Large intestine (tissue), 12 donors: Measurements from ENCODE around the gene UTS2B. TPM values are rescaled to one million over a fixed set of nuclear protein-coding genes. Genes with fewer than 3 reads are reported as not detected.

ENCODE experiments used
- DNase-seq, 2 donors: peaks; one replicate each; pipeline versions ENCODE4 v3.0.0 to v3.0.0-alpha.2; 2013
- H3K27ac ChIP-seq: one replicate; pipeline ENCODE4 v1.5.1; 2013; ENCODE audit warnings: low read length
- H3K27me3 ChIP-seq: 2 replicates; pipeline ENCODE4 v1.6.1; 2013; ENCODE audit warnings: low read length; ENCODE audit not compliant: control insufficient read depth, insufficient read depth
- H3K36me3 ChIP-seq: 2 replicates; pipeline ENCODE4 v1.6.1; 2013; ENCODE audit warnings: low read length; ENCODE audit not compliant: control insufficient read depth, insufficient read depth
- H3K4me1 ChIP-seq: one replicate; pipeline ENCODE4 v1.6.1; 2013; ENCODE audit warnings: low read length; ENCODE audit not compliant: control insufficient read depth, insufficient read depth
- H3K4me3 ChIP-seq: one replicate; pipeline ENCODE4 v1.5.1; 2013; ENCODE audit warnings: low read length
- H3K9me3 ChIP-seq: one replicate; pipeline ENCODE4 v1.6.1; 2013; ENCODE audit warnings: mild to moderate bottlenecking, low read depth, low read length, moderate library complexity; ENCODE audit not compliant: control insufficient read depth
- WGBS: methylation state at CpG from one replicate; pipeline ENCODE4 v1.1.5; 2013; ENCODE audit warnings: low lambda C conversion rate; ENCODE audit not compliant: insufficient coverage; 5-methylcytosine and 5-hydroxymethylcytosine counted together
- long read RNA-seq, 11 donors: transcript quantifications; one replicate each; lab custom pipeline, GENCODE V29; 2026
- polyA plus RNA-seq: library from polyadenylated mRNA; unstranded; fragments of 120-200 nt; gene quantifications from one replicate; pipeline ENCODE4 v1.2.1, GENCODE V29; 2013

UTS2B gene, protein sequence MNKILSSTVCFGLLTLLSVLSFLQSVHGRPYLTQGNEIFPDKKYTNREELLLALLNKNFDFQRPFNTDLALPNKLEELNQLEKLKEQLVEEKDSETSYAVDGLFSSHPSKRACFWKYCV
- polyA plus RNA-seq, result 0.24 TPM
- long read RNA-seq, donor 1, result 0 reads
- long read RNA-seq, donor 2, result 0 reads
- long read RNA-seq, donor 3, result 0 reads
- long read RNA-seq, donor 4, result 0 reads
- long read RNA-seq, donor 5, partial matches to known transcripts, result 0 of 1 reads
- long read RNA-seq, donor 5, other reads (novel, unspliced or antisense), result 0 of 1 reads
- long read RNA-seq, donor 6, result 0 reads
- long read RNA-seq, donor 7, result 0 reads
- long read RNA-seq, donor 8, partial matches to known transcripts, result 11 of 11 reads
- long read RNA-seq, donor 8, other reads (novel, unspliced or antisense), result 0 of 11 reads
- long read RNA-seq, donor 9, result 0 reads
- long read RNA-seq, donor 10, result 0 reads
- long read RNA-seq, donor 11, result 0 reads

DNA sequence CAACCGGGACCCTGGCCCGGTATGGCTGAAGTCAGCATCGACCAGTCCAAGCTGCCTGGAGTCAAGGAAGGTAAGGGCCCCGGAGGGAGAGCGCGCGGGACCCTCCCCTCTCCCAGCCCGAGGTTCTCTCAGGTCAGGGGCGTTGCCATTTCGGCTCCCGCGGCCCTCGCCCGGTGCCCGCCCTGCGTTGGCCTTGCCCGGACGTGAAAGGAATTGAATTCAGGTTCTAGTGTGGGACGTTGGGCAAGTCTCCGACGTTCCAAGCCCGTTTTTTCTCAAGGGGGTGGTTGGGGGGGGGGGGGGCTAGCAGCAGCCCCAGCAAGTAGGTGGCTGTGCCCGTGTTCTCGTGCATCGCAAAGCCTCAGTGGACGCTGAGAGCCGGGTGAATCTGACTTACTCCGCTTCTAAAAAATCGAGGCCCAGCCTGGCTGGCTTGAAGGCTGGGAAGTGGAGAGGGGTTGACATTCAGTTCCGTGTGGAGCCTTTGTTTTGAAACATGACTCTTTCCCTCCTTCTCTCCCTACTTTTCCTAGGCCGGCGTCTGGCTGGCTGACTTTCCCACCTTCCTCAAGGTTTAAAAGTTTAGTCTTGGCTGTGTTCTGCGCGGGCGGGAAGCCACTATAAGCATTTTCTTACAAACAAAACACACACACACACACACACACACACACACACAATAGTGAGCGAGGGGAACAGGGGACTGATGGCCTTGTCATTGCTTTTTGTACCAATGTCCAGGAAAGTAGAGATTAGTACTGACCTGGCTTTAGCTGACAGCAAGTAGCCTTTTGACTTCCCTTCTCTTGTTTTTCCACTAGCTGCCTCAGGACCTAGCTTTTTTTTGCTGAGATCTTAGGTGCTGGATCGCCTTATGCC is at the start of gene UTS2B:
TSS of gene UTS2B (minus strand) at position 873 of the 876 bp plus-strand sequence. CDS start 48,337 bp downstream, outside the sequence.
- peak in 1 of 2 donors; percentile 81 for DNase-seq
- Histone ChIP-seq H3K36me3 (no peaks in the 10 kb centered on the region), H3K9me3 (no peaks in the 10 kb centered on the region), H3K27me3 (no peaks in the 10 kb centered on the region), H3K4me3 (peak within 1 kb of the TSS; percentile 95), H3K4me1 (peaks cover 5% of the 10 kb centered on the region), H3K27ac (peak within 1 kb of the TSS; percentile 87)
- 40% methylated on average over 1 of the region's 37 CpGs for WGBS

DNA sequence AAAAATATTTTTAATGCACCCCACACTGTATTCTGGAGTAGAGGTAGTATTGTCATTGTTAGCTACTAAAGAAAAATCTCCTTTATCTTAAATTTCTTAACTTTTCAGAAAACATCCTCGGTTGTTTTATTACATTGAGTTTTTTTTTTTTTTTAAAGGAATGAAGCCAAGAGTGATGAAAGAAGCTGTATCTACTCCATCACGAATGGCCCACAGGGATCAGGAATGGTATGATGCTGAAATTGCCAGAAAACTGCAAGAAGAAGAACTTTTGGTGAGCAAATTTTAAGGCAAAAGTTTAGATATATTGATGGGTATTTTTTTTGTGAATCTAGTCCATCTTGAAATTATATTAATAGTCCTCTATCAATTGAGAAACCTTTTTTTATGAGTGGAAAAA is 49.7 kb upstream of the UTS2B start:
- H3K4me1 ChIP-seq, result no peaks in the 10 kb centered on the region
- no peak overlapping the region for H3K27ac ChIP-seq
- H3K9me3 ChIP-seq, result no peaks in the 10 kb centered on the region
- no peaks in the 10 kb centered on the region for H3K27me3 ChIP-seq
- H3K36me3 ChIP-seq, result peaks cover 31% of the 10 kb centered on the region
- DNase-seq, result no peak
- 17% methylated on average over 1 of the region's 2 CpGs for WGBS
- no peak overlapping the region for H3K4me3 ChIP-seq

DNA sequence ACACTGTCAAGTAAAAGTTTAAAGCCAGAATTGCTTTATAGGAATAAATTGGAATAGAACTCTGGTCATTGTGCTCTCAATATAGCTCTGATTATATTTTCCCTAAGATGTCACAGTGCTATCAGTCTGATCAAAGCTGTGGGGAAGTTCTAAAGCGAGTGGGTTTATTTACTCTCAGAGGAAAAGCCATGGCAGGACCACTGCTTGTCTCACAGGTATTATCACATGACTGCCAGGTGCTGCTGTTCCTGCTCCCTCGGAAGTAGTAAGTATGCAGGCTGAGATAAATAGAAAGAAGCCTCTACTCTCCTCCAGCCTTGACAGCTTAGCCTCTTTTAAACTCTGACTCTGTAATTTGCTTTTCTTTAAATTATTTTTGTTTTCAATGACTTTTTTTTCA is 49.1 kb upstream of the UTS2B start:
- no peak overlapping the region for H3K27ac ChIP-seq
- DNase-seq, result peak; percentile 8 to 13
- H3K9me3 ChIP-seq, result no peaks in the 10 kb centered on the region
- peaks cover 35% of the 10 kb centered on the region for H3K36me3 ChIP-seq
- H3K4me3 ChIP-seq, result no peak overlapping the region
- no peaks in the 10 kb centered on the region for H3K27me3 ChIP-seq
- no CpG with 5 or more reads among the region's 2 CpGs for WGBS
- no peaks in the 10 kb centered on the region for H3K4me1 ChIP-seq

DNA sequence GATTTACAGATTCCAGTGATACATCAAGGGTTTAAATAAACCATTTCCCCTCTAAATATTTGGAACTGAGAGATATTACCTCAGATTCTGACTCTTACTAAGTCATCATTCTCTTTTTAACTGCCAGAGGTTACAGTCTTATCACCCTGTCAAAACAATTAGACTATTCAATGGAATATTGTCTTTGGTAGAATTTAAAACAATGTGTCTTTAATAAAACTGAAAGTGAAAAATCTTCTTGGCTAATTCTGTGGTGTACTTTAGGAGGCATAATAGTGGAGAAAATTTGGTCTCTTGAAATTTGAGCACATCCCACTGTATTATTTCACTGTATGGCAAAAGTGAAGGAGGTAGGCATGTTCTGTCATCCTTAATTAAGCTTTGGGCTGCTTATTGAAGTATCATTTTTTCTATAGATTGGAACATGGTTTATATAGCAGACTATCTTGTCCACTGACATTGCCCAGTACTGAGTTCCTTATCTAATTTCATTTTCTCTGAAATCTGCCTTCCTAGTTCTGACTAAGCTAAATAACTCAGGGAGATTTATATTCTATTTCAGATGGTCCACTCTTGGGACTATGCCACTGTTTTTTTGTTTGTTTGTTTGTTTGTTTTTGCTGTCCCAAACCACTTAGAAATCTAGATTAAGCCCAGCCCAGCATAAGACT is 48.0 kb upstream of the UTS2B start:
- DNase-seq, result no peak
- Histone ChIP-seq H3K4me3 (no peak overlapping the region), H3K9me3 (no peaks in the 10 kb centered on the region), H3K27me3 (no peaks in the 10 kb centered on the region), H3K36me3 (peaks cover 35% of the 10 kb centered on the region), H3K4me1 (no peaks in the 10 kb centered on the region), H3K27ac (no peak overlapping the region)

DNA sequence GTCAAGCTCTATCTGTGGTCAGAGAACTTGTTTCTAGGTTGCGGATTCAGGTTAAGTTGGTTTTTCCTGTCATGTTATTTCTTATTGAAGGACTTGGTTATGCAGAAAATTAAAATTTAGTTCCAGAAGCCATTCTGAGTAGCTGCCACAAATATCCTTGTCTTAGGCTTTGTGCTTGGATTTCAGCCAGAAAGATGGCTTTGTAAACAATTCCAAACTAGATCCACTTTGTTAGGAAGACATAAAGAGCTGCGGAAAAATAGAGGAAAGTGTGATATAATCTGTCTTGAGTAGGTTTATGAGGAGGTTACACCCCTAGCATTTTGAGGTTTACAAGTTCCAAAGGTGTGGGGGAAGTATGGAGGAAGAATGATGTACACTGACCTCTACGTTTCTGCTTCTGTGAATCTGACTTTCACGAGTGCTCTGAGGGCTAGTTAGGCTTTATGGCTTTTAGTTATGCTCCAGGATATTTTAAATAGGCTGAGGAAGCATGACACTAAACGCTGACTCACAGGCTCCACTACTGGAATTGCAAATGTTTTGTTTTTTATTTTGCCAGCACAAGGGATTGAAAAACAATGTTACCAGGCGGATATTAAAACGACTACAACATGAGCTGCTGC is 46.3 kb upstream of the UTS2B start:
- no peaks in the 10 kb centered on the region for H3K27me3 ChIP-seq
- no peaks in the 10 kb centered on the region for H3K4me1 ChIP-seq
- H3K4me3 ChIP-seq, result no peak overlapping the region
- WGBS, result 92% methylated on average over 2 of the region's 7 CpGs
- no peak for DNase-seq
- no peaks in the 10 kb centered on the region for H3K9me3 ChIP-seq
- peaks cover 25% of the 10 kb centered on the region for H3K36me3 ChIP-seq
- H3K27ac ChIP-seq, result no peak overlapping the region

DNA sequence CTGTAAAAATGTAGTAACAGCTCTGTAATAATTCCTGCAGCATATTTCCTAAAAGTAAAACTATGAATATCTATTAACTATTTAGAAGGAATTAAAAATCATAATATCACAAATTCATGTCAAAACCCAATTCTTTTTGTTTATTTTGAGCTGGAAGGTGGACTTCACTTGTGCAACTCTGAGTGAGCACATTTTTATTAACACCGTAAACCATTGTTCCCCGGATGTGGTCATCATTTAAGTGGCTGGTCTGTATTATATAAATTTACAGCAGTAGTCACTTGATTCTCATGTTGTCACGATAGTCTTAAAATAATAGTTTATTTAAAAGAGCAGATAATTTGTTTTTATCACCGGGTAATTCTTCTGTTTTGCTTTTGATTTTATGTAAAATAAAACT is 43.0 kb upstream of the UTS2B start:
- 71% methylated on average over 3 of the region's 4 CpGs for WGBS
- Histone ChIP-seq H3K27ac (no peak overlapping the region), H3K9me3 (no peaks in the 10 kb centered on the region), H3K36me3 (peaks cover 26% of the 10 kb centered on the region), H3K4me1 (no peaks in the 10 kb centered on the region), H3K4me3 (no peak overlapping the region), H3K27me3 (no peaks in the 10 kb centered on the region)
- no peak for DNase-seq

DNA sequence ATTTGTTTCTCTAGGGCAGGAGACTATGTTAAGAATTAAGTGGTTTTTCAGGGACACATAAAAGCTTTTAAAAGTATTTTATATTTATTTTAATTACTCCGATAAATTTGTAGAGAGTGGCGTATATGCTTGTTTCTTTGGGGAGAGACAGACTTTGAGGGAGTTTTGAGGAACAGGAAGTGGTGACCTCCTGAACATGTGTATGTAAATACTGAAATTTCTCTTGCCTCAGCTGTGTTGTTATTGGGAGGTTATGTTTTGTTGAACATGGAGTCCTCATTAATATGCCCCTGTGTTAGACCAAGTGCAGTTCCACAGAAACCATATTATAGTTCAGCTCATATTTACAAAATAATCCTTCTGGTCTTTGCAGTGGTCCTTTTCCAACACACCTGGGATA is 41.8 kb upstream of the UTS2B start:
- Histone ChIP-seq H3K4me1 (no peaks in the 10 kb centered on the region), H3K4me3 (no peak overlapping the region), H3K27me3 (no peaks in the 10 kb centered on the region), H3K9me3 (no peaks in the 10 kb centered on the region), H3K36me3 (peaks cover 26% of the 10 kb centered on the region), H3K27ac (no peak overlapping the region)
- DNase-seq, result no peak
- WGBS, result 87% methylated on average over 2 of the region's 2 CpGs

DNA sequence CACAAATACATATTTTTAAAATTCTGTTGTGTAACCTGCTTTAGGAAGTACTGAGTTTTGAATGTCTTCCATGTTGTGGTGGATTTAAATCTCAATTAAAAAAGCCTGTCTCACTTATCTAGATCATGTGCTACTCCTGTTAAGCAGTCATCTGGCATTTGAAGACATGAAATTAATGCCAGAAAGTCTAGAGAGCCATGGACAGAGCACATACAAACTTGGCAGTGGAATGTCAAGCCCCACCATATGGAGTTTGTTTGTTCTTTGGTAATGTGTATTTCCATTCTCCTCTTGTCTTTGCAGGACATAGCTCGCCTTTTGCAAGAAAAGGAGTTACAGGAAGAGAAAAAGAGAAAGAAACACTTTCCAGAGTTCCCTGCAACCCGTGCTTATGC is 39.3 kb upstream of the UTS2B start:
- no CpG with 5 or more reads among the region's 2 CpGs for WGBS
- Histone ChIP-seq H3K4me3 (no peak overlapping the region), H3K27me3 (no peaks in the 10 kb centered on the region), H3K4me1 (no peaks in the 10 kb centered on the region), H3K27ac (no peak overlapping the region), H3K9me3 (no peaks in the 10 kb centered on the region), H3K36me3 (peaks cover 20% of the 10 kb centered on the region)
- DNase-seq, result no peak

DNA sequence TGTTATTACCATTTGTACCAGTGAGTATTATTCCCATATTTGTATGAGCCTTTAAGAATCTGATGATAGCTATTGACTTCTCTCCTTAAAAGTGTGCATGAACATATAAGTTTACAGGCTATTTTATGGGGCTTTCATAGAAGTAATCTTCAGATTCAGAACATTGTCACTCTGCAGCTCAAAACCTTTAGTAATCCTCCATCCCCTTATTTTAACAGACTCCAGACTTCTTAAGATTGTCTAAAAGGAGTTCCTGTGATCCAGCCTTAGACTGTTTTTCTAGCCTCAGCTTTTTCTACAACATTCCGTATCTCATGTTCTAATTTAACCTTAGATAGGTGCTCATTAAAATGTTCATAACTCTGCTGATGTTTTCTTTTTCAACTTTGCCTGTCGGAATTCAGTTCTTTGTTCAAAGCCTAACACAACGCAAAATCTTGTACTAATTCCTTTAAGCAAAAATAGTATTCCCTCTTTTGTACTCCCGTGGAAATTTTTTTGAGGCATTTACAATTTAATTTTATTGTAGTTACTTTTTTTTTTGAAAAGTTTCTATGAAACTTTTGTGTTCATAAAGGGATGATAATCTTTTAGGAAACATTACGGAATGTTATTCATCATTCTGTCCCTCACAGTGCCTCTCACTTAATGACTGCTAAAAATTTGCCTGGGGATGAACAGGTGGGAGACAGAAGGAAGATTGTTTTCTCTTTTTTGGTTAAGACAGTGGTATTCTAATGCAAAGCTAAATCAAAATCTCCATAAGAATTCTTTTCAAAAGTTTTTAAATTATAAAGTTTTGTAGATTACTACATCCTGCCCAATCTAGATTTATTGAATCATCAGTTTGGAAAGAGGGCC is 38.7 kb upstream of the UTS2B start:
- H3K36me3 ChIP-seq, result peaks cover 20% of the 10 kb centered on the region
- DNase-seq, result no peak
- no peak overlapping the region for H3K27ac ChIP-seq
- H3K4me1 ChIP-seq, result no peaks in the 10 kb centered on the region
- H3K27me3 ChIP-seq, result no peaks in the 10 kb centered on the region
- no peak overlapping the region for H3K4me3 ChIP-seq
- H3K9me3 ChIP-seq, result no peaks in the 10 kb centered on the region
- 94% methylated on average over 4 of the region's 5 CpGs for WGBS
